HL-60 (cell line): ENCODE data around the gene TFB2M.

Experiments used
- DNase-seq, 2 experiments: peaks; one replicate each; pipeline ENCODE4 v3.0.0-alpha.2; 2010 to 2020; ENCODE audit warnings: low read depth in 1 of 2, low spot score in 1 of 2
- H3K27ac ChIP-seq: fragments of 250-450 bp; sonication (Bioruptor Pico); replicated peaks from 2 replicates; pipeline ENCODE4 v1.5.1; 2020; ENCODE audit warnings: mild to moderate bottlenecking, moderate library complexity
- H3K27me3 ChIP-seq: fragments of 250-450 bp; sonication (Bioruptor Pico); 2 replicates; pipeline ENCODE4 v1.5.1; 2021; ENCODE audit warnings: mild to moderate bottlenecking, moderate library complexity; ENCODE audit not compliant: insufficient read depth, poor library complexity, severe bottlenecking
- H3K4me3 ChIP-seq: replicated peaks from 2 replicates; pipeline ENCODE4 v1.5.1; 2011; ENCODE audit warnings: mild to moderate bottlenecking, control low read depth, low read length; ENCODE audit not compliant: insufficient read depth
- CTCF ChIP-seq: IDR thresholded peaks from one replicate; pipeline ENCODE4 v1.5.1; 2011; ENCODE audit warnings: low read length, control low read depth, inconsistent platforms; ENCODE audit not compliant: insufficient read depth
- GABPA ChIP-seq: IDR thresholded peaks from 2 replicates; pipeline ENCODE4 v1.6.1; 2012; ENCODE audit warnings: low read depth
- POLR2AphosphoS5 ChIP-seq: IDR thresholded peaks from 2 replicates; pipeline ENCODE4 v1.6.1; 2012; ENCODE audit warnings: low read depth
- REST ChIP-seq: IDR thresholded peaks from 2 replicates; pipeline ENCODE4 v1.6.1; 2012; ENCODE audit warnings: low read depth; ENCODE audit not compliant: insufficient replicate concordance
- SPI1 ChIP-seq: IDR thresholded peaks from 2 replicates; pipeline ENCODE4 v1.6.1; 2012; ENCODE audit warnings: low read depth, mild to moderate bottlenecking, borderline replicate concordance

Gene TFB2M

GRCh38 chr1:246510147-246511030 lies 55.7 kb downstream of the TFB2M start:
- Histone ChIP-seq H3K4me3 (no peak overlapping the region), H3K27ac (no peak overlapping the region), H3K27me3 (no peaks in the 10 kb centered on the region)
- TF ChIP-seq CTCF (no peak), REST (no peak), POLR2AphosphoS5 (no peak), SPI1 (no peak)
- DNase-seq = no peak

- no peaks in the 10 kb centered on the region for H3K27me3 ChIP-seq
- TF ChIP-seq REST (no peak), POLR2AphosphoS5 (no peak), SPI1 (no peak), GABPA (no peak), CTCF (no peak)
- no peak overlapping the region for H3K4me3 ChIP-seq
- H3K27ac ChIP-seq = no peak overlapping the region
- no peak for DNase-seq
These were observed 57.0 kb downstream of the TFB2M start for GRCh38 chr1:246508897-246509688.

- H3K27me3 ChIP-seq = no peaks in the 10 kb centered on the region
- peak within 1 kb of the TSS; percentile 53 for H3K27ac ChIP-seq
These were observed 59.2 kb downstream of the TFB2M start, which contains the start of gene SMYD3 for GRCh38 chr1:246506674-246507481. SMYD3 (minus strand) TSS chr1:246507279.

More at GRCh38 chr1:246506674-246507481, 59.2 kb downstream of the TFB2M start, which contains the start of gene SMYD3:
- peak; percentile 67 to 71 for DNase-seq
- TF ChIP-seq REST (peak; percentile 48), POLR2AphosphoS5 (peak; percentile 32; the same call in 1 of the 2 replicates), SPI1 (no peak)
- peak within 1 kb of the TSS; percentile 97 for H3K4me3 ChIP-seq
